DMS114 treated with DMSO at 0.1 percent for 48 hours (cell line): Measurements from ENCODE around the gene DBX2.
A peak's percentile ranks its signal among the peaks of the same experiment; 100 is the strongest.
"Not testable (repeated sequence)": the region's sequence is repeated elsewhere in the genome, so short reads cannot be mapped to it uniquely, and the experiment has no call there.

Experiments used
- DNase-seq: peaks from one replicate; lab custom pipeline; 2025; ENCODE audit not compliant: unreplicated experiment; lab: John Stamatoyannopoulos, UW

The DBX2 gene

DNA sequence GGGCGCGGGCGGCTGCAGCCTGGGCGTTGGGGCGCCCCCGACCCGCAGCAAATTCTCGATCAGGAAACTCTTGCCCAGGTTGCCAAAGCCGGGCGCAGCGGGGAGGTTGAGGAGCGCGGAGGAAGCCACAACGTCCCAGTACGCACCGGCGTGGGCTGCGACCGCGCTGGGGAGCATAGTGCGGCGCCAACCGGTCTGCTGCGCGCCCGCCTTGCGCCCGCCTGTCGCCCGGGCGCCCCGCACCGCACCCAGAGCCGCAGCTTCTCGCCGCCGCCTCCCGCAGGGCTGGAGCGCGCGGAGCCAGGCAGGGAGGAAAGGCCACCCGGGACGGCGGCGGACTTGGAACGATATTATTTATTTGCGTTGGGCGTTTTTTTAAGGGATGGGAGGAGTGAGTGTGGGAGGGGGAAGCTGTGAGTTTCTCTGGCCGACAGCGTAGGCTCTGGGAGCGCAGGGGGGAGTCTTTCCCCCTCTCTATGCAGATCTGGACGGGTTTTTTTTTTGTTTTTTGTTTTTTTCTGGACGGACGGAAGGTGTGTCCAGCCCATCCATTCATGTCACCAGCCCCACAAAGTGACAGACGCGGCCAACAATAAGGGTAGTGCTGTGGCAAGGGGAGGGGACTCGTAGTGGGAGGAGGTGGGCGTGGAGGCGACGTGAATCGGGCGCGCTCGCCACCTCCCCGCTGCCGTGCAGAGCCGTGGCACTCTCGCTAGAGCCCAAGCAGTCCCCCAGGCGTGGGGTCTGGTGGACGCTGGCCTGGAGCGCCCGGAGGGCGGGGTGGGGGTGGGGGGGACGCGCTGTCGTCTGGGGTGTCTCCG, at the start of gene DBX2:
Gene DBX2, minus strand, starts transcription at position 349 of the 821 bp plus-strand sequence. Its CDS starts 172 bp downstream, at position 177.
- DNase-seq = peak; percentile 15

DNA sequence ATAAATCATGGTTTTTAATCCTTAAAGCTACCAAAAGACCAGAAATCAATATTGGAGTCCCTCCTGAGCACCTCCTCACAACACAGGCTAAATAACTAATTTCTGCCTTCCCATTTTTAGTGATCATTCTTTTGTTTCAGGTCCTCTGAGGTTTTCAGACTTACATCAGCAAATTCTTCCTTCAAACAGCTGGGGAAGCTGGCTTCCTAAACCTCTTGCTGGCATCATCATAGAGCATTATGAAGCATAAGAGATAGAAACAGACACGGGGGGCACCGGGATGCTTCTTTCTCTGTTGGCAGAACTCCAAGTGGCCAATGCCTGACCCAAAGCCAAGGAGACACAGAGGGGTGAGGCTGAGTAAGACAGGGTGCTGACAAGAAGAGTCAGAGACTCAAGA, 47.9 kb upstream of the DBX2 start:
- no peak for DNase-seq

DNA sequence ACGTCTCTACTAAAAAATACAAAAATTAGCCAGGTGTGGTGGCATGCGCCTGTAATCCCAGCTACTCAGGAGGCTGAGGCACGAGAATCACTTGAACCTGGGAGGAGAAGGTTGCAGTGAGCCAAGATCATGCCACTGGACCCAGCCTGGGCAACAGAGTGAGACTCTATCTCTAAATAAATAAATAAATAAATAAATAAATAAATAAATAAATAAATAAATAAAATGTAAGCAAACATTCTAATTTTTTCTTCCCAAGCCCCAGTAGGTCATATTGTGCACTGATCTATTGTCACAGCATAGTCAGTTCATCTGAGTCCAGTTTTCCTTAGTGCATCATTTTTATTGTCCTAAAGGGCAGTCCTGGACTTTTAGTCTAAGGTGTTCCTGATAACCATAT, 44.5 kb upstream of the DBX2 start:
- not testable (repeated sequence) for DNase-seq

DNA sequence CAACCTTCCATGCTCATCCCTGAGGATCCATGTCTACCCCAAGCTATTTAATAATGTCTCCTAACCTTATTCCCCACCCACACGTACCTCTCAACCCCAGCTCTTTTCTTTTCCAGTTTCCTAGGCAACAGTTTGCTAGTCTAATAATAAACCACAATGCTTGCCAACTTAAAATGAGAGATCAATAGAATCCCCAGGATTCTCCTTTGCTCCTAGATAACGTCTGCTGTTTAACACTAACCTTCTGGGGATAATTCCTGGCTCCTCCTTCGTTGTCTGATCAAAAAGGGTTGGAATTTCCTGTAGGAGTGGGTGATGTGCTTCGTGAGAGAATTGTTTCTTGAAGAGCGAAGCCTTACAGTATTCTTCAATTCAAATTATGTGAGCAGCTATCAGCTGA, 42.2 kb upstream of the DBX2 start:
- no peak for DNase-seq

DNA sequence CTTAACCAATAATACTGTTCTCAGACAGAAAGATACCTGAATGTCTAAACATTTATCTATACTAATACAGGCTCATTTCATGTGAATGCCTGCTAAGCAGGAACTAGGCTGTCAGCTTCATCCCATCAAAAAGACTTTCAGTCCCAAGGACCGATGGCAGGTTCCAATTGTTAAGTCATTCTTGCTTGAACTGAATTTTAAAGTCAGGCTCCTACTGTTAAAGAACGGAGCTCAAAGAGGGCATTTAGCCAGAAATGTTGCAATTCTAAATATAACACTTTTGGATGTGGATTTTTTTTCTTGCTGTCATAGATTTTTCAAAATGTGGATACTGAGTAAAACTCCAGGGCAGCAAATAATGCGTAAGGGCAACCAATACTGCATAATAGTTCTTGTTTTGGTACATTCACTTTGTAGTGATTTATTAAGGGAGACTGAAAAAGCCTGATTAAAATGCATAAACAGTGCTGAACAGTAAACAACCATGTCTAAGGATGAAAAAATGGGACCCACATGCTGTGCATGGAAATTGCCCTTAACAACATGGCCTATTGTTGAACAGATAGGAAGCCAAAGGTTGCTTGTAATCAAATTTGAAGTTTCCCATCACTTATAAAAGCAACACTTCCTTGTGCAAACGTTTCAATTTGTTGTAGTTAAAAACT, 38.6 kb upstream of the DBX2 start:
- no peak for DNase-seq

DNA sequence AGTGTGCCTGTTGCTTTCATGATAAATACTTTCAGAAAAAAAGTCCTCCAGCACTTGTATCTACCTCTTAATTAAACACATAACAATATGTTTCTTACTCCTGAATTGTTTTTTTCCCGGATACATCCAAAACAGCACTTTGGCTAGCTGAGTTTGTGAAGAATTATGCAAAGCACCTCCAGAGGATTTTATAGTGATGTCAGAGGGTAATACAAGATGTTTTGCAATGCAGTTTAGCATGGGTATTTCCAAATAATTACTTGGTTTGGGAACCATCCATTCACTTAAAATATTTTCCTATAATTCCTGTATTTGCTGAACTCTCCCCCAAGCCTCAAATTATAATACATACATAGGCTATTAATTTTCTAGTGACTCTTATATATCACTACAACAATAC, 37.7 kb upstream of the DBX2 start:
- no peak for DNase-seq

DNA sequence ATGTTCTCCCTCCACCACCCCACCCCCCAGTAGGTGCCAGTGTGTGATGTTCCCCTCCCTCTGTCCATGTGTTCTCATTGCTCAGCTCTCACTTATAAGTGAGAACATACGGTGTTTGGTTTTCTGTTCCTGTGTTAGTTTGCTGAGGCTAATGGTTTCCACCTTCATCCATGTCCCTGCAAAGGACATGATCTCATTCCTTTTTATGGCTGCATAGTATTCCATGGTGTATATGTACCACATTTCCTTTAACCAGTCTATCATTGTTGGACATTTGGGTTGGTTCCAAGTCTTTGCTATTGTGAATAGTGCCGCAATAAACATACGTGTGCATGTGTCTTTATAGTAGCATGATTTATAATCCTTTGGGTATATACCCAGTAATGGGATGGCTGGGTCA, 33.3 kb upstream of the DBX2 start:
- DNase-seq = not testable (repeated sequence)

DNA sequence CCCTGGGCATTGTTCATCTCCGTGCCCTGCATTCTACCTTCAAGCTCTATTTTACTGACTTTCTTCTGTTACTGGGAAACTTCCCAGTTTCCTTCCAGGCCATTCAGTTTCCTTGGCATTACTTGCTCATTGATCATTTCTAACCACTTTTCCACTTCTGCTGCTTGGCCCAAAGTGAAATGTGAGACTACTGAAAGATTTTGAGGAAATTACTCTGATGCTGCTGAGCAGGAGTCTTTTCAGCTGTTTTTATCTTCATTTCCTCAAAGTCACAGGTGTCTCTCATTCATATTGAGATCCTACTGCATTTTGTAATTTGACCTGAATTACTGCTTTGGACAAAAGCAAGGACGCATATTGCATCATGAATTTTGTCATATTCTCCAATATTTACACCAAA, 26.4 kb upstream of the DBX2 start:
- no peak for DNase-seq

DNA sequence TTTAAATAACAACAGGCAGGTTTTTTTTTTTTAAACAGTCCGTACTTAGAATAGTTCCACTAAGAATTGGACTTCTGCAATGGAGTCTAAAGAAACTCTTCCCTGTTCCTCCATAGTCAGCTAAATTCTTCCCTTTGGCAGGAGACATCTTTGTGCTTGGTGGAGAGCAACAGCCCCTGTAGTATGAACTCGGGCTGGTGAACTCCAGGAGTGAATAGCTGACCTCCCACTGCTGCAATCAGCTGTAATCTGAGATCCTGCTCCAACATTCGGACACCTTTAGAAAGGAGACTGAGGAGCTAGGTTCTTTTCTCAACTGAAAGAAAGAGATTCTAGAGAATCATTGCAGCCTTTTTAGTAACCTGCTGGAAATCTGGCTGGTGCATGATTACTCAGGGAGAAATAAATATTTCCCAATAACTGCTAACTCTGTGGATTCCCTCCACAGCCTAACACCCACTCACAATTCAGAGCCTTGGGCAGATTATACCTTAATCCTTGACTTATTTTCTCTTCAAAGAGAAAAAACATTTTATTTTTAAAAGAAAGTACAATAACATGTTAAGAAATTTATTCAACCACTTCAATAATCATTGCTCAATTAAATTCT, 25.6 kb upstream of the DBX2 start:
- DNase-seq = no peak

DNA sequence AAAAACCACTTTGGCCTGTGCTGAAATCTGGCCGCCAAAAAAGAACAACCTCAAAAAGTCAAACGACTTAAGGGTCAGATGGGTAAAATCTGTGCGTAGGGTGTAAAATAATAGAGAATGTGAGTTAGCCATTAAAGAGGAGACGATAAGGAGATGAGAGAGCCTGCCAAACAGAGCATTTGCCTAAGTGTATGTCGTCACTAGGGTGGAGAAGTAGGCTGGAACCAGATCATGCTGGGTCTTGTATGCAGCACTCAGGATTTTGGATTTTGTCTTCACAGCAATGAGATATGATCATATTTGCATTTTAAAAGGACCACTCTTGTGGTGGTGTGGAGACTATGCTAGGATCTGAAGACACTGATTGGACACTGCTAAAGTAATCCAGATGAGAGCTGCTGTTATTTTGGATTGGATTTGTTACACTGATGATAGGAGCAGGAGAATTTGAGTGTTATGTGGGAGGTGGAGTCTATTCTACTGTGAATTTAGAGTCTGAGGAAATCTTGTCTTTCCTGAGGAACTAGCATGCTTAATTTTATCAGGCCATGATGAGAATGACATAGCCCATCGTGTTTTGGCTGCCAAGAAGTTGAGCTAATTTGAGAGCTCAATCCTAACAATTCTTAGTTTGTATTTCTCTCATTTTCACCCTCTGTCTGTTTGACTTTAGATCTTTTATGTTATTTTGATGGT, 24.8 kb upstream of the DBX2 start:
- DNase-seq = no peak

DNA sequence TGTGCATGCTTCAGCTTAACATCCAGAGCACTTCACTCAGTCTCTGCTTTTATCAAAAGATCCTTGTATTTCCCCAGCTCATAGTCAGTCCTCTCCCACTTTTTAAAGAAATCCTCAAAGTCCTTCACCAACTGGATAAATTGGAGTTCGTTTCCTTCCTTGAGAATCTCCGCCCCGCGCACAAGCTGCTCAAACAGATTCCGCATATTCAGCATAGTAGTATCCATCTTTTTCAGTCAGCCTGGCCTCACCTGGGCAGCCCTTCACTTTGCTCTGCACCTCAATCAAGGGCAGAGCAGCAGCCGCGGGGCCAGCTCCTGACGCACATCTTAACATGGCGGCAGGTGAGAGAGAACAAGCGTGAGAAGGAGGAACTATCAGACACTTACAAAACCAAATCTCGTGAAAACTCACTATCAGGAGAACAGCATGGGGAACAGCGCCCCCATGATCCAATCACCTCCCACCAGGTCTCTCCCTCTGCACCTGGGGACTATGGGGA, 14.3 kb upstream of the DBX2 start:
- no peak for DNase-seq

DNA sequence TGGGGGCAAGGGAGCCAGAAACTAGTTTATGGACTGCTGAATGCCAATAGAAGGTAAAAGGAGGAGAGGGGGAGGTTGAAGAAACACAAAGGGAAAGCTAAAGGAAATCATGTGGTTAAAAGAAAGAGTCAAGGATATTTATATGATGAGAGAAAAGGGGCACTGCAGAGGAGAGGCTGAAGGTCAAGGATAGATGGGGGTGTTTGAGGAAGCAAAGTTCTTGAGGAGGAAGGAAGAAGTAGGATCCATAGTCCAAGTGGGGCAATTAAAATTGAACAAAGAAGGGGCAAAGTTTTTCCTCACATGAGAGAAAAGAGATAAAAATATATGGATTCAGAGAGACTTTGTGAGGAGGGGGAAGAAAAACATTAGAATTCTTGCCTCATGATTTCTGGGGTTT, 10.1 kb upstream of the DBX2 start:
- no peak for DNase-seq

DNA sequence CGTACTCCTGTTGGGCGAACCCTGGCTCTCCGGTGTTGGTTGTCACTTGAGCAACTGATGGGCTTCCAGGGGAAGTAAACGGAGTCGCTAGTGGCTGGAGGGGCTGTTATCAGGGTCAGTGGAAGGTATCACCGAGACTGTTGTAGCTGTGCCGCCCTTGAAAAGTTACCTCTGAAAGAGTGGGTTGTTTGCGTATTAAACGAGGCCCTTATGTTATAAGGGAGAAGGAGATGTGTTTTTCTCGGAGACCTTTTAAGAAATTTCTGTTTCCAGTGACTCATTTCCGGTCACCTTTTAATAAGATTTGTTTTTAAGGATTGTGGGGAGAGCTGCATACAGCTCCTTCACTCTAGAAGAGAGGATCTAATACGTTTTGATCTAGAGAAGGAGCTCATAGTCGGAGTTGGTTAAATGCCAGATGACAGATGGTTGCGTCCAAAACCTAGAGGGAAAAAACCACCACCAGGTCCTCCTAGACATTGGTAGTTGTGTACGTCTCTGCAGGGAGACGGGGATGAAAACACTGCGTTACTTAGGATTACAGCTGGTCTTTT, 750 bp upstream of the DBX2 start:
- DNase-seq = no peak

DNA sequence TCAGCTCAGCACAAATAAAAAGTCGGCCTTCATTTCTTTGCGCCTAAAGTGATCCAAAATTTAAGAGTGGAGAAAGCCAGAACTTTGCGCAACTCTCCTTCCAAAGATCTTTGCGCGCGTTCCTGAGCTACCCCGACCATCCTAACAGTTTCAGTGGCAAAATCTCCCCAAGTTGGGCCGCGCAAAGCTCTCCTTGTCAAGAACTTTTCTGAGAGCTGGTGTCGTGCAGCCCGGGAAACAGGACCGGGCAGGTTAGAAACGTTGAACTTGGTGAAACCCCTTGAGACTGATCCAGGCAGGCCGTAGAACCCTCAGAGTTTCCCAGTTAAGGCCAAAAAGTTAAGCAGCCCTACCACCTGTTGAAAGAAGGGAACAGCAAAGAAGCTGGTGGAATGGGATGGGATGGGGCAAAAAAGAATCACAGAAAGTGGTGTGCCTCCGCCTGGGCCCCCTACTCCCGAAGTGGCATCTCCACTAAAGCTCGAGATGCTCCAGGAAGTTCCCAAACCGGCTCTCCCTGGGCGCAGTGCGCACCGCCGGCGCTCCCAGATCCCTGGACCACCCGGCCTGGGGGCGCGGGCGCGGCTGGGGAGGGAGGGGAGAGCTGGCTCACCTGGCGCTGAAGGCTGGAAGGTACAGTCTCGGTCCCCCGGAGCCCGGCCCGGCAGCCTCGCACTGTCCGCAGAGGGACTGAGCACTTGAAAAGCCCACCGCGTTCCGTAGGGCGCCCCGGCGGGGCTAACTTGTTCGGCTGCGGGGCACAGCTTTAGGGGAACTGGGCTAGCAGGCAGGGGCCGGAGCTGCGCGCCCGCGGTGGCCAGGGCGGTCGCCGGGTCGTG, 768 bp downstream of the DBX2 start:
- no peak for DNase-seq

DNA sequence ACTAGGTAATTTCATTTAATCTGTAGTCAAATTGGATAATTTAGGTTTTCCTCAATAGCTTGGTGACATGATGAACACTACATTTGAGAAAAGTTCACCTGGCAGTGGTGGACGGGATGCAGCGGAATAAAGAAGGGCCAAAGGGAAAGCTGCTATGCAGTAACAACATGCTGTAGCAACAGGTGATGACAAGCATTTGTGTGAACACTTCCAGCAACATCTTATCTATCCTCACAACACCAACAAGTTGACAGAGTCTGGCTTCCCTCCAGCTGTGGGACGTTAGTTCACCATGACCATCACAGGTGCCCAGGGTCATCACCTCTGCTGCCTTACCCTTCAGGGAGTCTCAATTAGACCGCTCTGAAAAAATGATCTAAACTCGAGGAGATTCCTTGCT, 8.3 kb downstream of the DBX2 start:
- no peak for DNase-seq

DNA sequence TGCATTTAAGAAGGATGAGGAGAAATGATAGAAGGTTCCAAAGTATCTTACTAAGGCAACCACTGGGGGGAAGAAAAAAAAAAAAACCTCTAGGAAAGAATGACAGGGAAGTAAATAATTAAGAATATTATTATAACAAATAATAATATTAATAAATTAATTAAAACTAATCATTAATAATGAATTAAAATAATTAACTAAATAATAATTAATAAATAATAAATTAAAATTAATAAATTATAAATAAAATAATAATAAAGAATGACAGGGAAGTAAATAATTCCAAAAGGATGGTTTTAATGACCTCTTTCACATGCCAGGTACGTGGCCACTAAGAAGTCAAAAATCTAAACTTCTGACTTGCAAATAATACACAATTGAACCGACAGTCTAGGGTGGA, 9.9 kb downstream of the DBX2 start:
- no peak for DNase-seq

DNA sequence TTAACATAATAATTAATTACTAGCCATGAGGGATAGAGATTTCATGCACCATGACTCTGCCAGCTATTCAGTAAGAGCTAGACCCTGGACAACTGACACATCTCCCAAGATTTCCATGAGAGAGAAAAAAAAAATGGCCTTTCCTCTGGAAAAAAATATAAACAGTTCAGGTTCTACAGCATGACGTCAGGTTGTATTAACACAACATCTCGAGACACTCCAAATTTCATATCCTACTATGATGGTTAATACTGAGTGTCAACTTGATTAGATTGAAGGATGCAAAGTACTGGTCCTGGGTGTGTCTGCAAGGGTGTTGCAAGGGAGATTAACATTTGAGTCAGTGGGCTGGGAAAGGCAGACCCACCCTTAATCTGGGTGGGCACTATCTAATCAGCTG, 11.1 kb downstream of the DBX2 start:
- no peak for DNase-seq

DNA sequence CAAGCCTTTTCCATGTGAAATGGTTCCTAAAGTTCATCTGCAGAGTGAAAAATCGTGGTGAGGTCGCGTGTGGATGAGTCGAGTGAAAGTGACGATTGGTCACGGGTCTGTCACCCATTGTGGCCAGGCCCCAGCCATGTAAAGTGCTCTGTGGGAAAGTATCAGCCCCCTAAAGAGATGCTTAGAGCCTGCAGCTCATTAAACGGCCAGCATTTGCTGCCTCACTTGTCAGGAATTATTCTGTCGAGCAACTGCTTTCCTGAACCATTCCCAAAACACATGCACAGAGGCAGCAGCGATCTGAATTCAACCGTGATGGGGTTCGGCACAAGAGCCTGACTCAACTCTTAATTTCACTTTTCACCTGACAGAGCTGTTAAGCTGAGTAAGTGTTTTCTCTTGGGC, 16.0 kb downstream of the DBX2 start:
- no peak for DNase-seq

DNA sequence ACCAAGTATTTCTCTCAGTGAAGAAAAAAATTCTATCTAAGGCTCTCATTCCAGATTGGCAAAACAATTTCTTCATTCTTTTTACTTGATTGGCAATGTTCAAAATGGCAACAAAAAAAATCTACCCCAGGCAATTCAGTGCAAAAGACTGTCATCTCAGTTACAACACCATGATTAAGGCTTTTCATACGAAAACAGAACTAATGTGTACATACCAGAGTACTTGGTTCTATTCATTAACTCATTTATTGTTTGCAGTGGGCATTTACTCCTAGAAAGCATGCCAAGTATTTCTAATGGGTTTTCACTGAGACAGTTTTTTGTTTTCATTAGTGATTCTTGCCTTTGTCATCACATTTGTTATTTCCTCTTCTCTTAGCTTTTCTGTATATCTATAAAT, 33.0 kb downstream of the DBX2 start:
- DNase-seq = no peak

DNA sequence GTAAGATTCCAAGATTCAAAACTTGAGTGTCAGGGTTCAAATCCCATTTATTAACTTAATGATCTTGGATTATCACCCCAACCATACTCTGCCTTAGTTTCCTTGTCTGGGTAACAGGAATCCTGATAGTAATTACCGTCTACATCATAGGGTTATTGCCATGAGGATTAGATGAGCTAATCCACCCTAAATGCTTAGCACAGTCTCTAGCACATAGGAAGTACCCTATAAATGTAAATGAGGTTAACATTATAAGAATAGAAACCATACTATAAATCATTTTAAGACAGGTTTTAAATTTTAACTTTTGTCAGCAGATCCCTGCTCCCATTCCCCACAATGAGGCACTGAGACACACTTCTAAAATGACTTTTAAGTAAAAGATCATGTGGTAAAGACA, 36.5 kb downstream of the DBX2 start:
- no peak for DNase-seq
